GM20431 (cell line): Measurements from ENCODE around the gene BRD4.
"Not testable (repeated sequence)": the region's sequence is repeated elsewhere in the genome, so short reads cannot be mapped to it uniquely, and the experiment has no call there.

Experiments used
- in situ Hi-C: fragments of 300-500 bp; cut with MseI, MboI; formaldehyde crosslinking; loops from one replicate; pipeline ENCODE4 v1.15.0; 2020; ENCODE audit warnings: low sequenced_read_pairs; ENCODE audit not compliant: unreplicated experiment

The BRD4 gene

GRCh38 chr19:15363048-15363447, 30.7 kb upstream of the BRD4 start:
- in situ Hi-C loops = not testable (repeated sequence)

- in situ Hi-C loops = not testable (repeated sequence)
Measured at GRCh38 chr19:15360015-15360414, 27.7 kb upstream of the BRD4 start.

GRCh38 chr19:15358918-15359317, 26.6 kb upstream of the BRD4 start:
- in situ Hi-C loops = no loop called here

- in situ Hi-C loops = no loop called here
Measured at GRCh38 chr19:15357906-15358305, 25.6 kb upstream of the BRD4 start.

- in situ Hi-C loops = no loop called here
Measured at GRCh38 chr19:15354566-15355296, 22.4 kb upstream of the BRD4 start.

- in situ Hi-C loops = no loop called here
Measured at GRCh38 chr19:15353908-15354307, 21.6 kb upstream of the BRD4 start.

- in situ Hi-C loops = not testable (repeated sequence)
Measured at GRCh38 chr19:15352535-15352934, 20.2 kb upstream of the BRD4 start.

GRCh38 chr19:15341328-15341727, 9.0 kb upstream of the BRD4 start:
- in situ Hi-C loops = not testable (repeated sequence)

GRCh38 chr19:15340086-15340485, 7.7 kb upstream of the BRD4 start:
- in situ Hi-C loops = no loop called here

- in situ Hi-C loops = no loop called here
Measured at GRCh38 chr19:15337202-15337601, 4.9 kb upstream of the BRD4 start.

- in situ Hi-C loops = not testable (repeated sequence)
Measured at GRCh38 chr19:15335992-15336391, 3.7 kb upstream of the BRD4 start.

- in situ Hi-C loops = no loop called here
Measured at GRCh38 chr19:15331419-15332310, 674 bp downstream of the BRD4 start.

GRCh38 chr19:15330801-15331418, 1.4 kb downstream of the BRD4 start:
- in situ Hi-C loops = no loop called here

GRCh38 chr19:15328312-15328711, 4.0 kb downstream of the BRD4 start:
- in situ Hi-C loops = no loop called here

GRCh38 chr19:15324791-15325519, 7.4 kb downstream of the BRD4 start:
- in situ Hi-C loops = no loop called here

- in situ Hi-C loops = no loop called here
Measured at GRCh38 chr19:15323496-15324235, 8.7 kb downstream of the BRD4 start.

- in situ Hi-C loops = no loop called here
Measured at GRCh38 chr19:15321739-15322138, 10.6 kb downstream of the BRD4 start.

- in situ Hi-C loops = no loop called here
Measured at GRCh38 chr19:15320116-15320515, 12.2 kb downstream of the BRD4 start.

- in situ Hi-C loops = no loop called here
Measured at GRCh38 chr19:15318241-15318691, 14.1 kb downstream of the BRD4 start.
